HepG2 (cell line): ENCODE data around the gene RHBDF2. TPM values are rescaled to one million over a fixed set of nuclear protein-coding genes. Genes with fewer than 3 reads are reported as not detected.
A peak's percentile ranks its signal among the peaks of the same experiment; 100 is the strongest.

ENCODE experiments used
- AGO1 ChIP-seq: fragments of 200-400 bp; formaldehyde crosslinking; IDR thresholded peaks from 2 replicates; pipeline ENCODE4 v1.6.1; 2017; ENCODE audit warnings: mild to moderate bottlenecking, low read depth, low read length, moderate library complexity; ENCODE audit not compliant: poor library complexity, severe bottlenecking
- AGO2 ChIP-seq: fragments of 200-400 bp; formaldehyde crosslinking; optimal IDR thresholded peaks from 2 replicates; pipeline ENCODE3; 2017; ENCODE audit warnings: mild to moderate bottlenecking, low read depth, low read length, moderate library complexity
- ARNT2 ChIP-seq: sonication (generic); formaldehyde crosslinking; IDR thresholded peaks from 2 replicates; pipeline ENCODE4 v1.8.0; 2022; ENCODE audit warnings: mild to moderate bottlenecking, low read depth, missing genetic modification reagents, moderate library complexity
- BHLHE40 ChIP-seq: IDR thresholded peaks from 2 replicates; pipeline ENCODE4 v1.6.1; 2011; ENCODE audit warnings: low read length, improper control_type of control experiment
- CCDC6 ChIP-seq: sonication (generic); formaldehyde crosslinking; IDR thresholded peaks from 2 replicates; pipeline ENCODE4 v1.8.1; 2022; ENCODE audit warnings: mild to moderate bottlenecking, missing genetic modification reagents, moderate library complexity
- FOXK2 ChIP-seq: fragments of 450-650 bp; IDR thresholded peaks from 2 replicates; pipeline ENCODE4 v1.6.1; 2016
- GMEB1 ChIP-seq: sonication (generic); formaldehyde crosslinking; IDR thresholded peaks from 2 replicates; pipeline ENCODE4 v1.5.1; 2020; ENCODE audit warnings: missing genetic modification reagents, mild to moderate bottlenecking, borderline replicate concordance
- KDM3A ChIP-seq: IDR thresholded peaks from 2 replicates; pipeline ENCODE4 v1.6.1; 2018; ENCODE audit warnings: low read depth, missing compliant biosample characterization
- NFRKB ChIP-seq: fragments of 450-650 bp; IDR thresholded peaks from 2 replicates; pipeline ENCODE4 v1.6.1; 2017
- PHF8 ChIP-seq: sonication (generic); formaldehyde crosslinking; IDR thresholded peaks from 2 replicates; pipeline ENCODE4 v1.5.0; 2020; ENCODE audit warnings: missing genetic modification reagents
- SALL2 ChIP-seq: sonication (generic); formaldehyde crosslinking; IDR thresholded peaks from 2 replicates; pipeline ENCODE4 v1.8.1; 2023; ENCODE audit warnings: mild to moderate bottlenecking, missing genetic modification reagents, inconsistent platforms
- SNAPC5 ChIP-seq: sonication (generic); formaldehyde crosslinking; IDR thresholded peaks from 2 replicates; pipeline ENCODE4 v1.8.1; 2023; ENCODE audit warnings: mild to moderate bottlenecking, missing genetic modification reagents, borderline replicate concordance
- TCF7L2 ChIP-seq: IDR thresholded peaks from 2 replicates; pipeline ENCODE4 v1.6.1; 2011; ENCODE audit warnings: mild to moderate bottlenecking, low read depth, low read length, moderate library complexity
- TEAD3 ChIP-seq: optimal IDR thresholded peaks from 2 replicates; pipeline ENCODE3; 2016; ENCODE audit warnings: borderline replicate concordance
- TSC22D2 ChIP-seq: sonication (generic); formaldehyde crosslinking; IDR thresholded peaks from 2 replicates; pipeline ENCODE4 v1.5.1; 2020; ENCODE audit warnings: missing genetic modification reagents, mild to moderate bottlenecking, borderline replicate concordance
- ZBTB20 ChIP-seq: sonication (generic); formaldehyde crosslinking; IDR thresholded peaks from 2 replicates; pipeline ENCODE4 v1.8.1; 2023; ENCODE audit warnings: missing genetic modification reagents, low read depth, mild to moderate bottlenecking, borderline replicate concordance
- ZC3H13 ChIP-seq: sonication (generic); formaldehyde crosslinking; IDR thresholded peaks from 2 replicates; pipeline ENCODE4 v1.8.1; 2023; ENCODE audit warnings: mild to moderate bottlenecking, missing genetic modification reagents, moderate library complexity
- ZFYVE20 ChIP-seq: sonication (generic); formaldehyde crosslinking; IDR thresholded peaks from 2 replicates; pipeline ENCODE4 v1.8.0; 2023; ENCODE audit warnings: low read depth, mild to moderate bottlenecking, moderate library complexity, missing genetic modification reagents, borderline replicate concordance
- ZNF235 ChIP-seq: sonication (generic); formaldehyde crosslinking; IDR thresholded peaks from 2 replicates; pipeline ENCODE4 v1.8.1; 2023; ENCODE audit warnings: mild to moderate bottlenecking, missing genetic modification reagents, borderline replicate concordance
- ZNF296 ChIP-seq: sonication (generic); formaldehyde crosslinking; conservative IDR thresholded peaks from 2 replicates; pipeline ENCODE4 v1.5.0; 2020; ENCODE audit warnings: mild to moderate bottlenecking, missing genetic modification reagents
- ZNF639 ChIP-seq: conservative IDR thresholded peaks from 2 replicates; pipeline ENCODE4 v1.6.1; 2018; ENCODE audit warnings: missing genetic modification reagents
- ZNF776 ChIP-seq: sonication (generic); formaldehyde crosslinking; IDR thresholded peaks from 2 replicates; pipeline ENCODE4 v1.4.0; 2020; ENCODE audit warnings: mild to moderate bottlenecking, missing genetic modification reagents
- ZNF792 ChIP-seq: IDR thresholded peaks from 2 replicates; pipeline ENCODE4 v1.6.1; 2016
- ZSCAN21 ChIP-seq: sonication (generic); formaldehyde crosslinking; IDR thresholded peaks from 2 replicates; pipeline ENCODE4 v1.8.0; 2022; ENCODE audit warnings: mild to moderate bottlenecking, missing genetic modification reagents, moderate library complexity, borderline replicate concordance
- polyA plus RNA-seq, 8 experiments: library from polyadenylated mRNA; depleted of rRNA in 3 of 8; stranded (reverse) in 7 of 8; unstranded in 1 of 8; fragments of >200 nt; fragmentation: Illumina TruSeq in 4 of 8; extraction: Trizol in 4 of 8; gene quantifications; 2 replicates each; pipeline versions ENCODE4 v1.2.1 to v1.2.3, GENCODE V29; 2011 to 2016; ENCODE audit warnings: low read depth in 4 of 8, missing spikeins in 1 of 8, mixed read lengths in 1 of 8; ENCODE audit not compliant: insufficient read depth in 1 of 8
- total RNA-seq, 5 experiments: library from RNA; depleted of rRNA; stranded (reverse); fragments of >200 nt; fragmentation: Illumina TruSeq; extraction: Trizol; gene quantifications; 2 replicates each; pipeline ENCODE4 v1.2.3, GENCODE V29; 2016; ENCODE audit warnings: low read depth in 1 of 5
- TF ChIP-seq, protein P1 (sequence below): IDR thresholded peaks from 2 replicates; pipeline ENCODE4 v1.6.1; 2016; ENCODE audit warnings: missing compliant biosample characterization, missing genetic modification reagents, borderline replicate concordance
- TF ChIP-seq, protein P2 (sequence below): IDR thresholded peaks from 2 replicates; pipeline ENCODE4 v1.6.1; 2016

Gene RHBDF2
- total and polyA plus RNA-seq, 2 of the 13 experiments (the other 11 are each of a cell fraction or from before 2014, with no cell fraction given): 7.8 to 24.2 TPM

GRCh38 chr17:76469076-76469990 lies 31.9 kb downstream of the RHBDF2 start (continued):
- no peak for TF ChIP-seq ZFYVE20 (CRISPR knock-in tag)
- TF ChIP-seq, protein P1, sequence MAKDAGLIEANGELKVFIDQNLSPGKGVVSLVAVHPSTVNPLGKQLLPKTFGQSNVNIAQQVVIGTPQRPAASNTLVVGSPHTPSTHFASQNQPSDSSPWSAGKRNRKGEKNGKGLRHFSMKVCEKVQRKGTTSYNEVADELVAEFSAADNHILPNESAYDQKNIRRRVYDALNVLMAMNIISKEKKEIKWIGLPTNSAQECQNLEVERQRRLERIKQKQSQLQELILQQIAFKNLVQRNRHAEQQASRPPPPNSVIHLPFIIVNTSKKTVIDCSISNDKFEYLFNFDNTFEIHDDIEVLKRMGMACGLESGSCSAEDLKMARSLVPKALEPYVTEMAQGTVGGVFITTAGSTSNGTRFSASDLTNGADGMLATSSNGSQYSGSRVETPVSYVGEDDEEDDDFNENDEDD: no peak
- TF ChIP-seq ZBTB20 (CRISPR knock-in tag): no peak
- TF ChIP-seq ZNF235 (CRISPR knock-in tag): no peak
- TF ChIP-seq TCF7L2: no peak
- TF ChIP-seq ZNF792 (CRISPR knock-in tag): no peak
- TF ChIP-seq ARNT2: no peak
- no peak for TF ChIP-seq SALL2 (CRISPR knock-in tag)
- TF ChIP-seq GMEB1 (CRISPR knock-in tag): no peak
- TF ChIP-seq ZNF776: 0 out of 2 replicates have a peak, but pooled peaks have one; percentile 33
- peak; percentile 60 for TF ChIP-seq AGO2
- TF ChIP-seq AGO1: peak; percentile 57
- TF ChIP-seq ZSCAN21: no peak
- no peak for TF ChIP-seq SNAPC5 (CRISPR knock-in tag)
- TF ChIP-seq FOXK2: no peak
- TF ChIP-seq PHF8 (CRISPR knock-in tag): no peak
- TF ChIP-seq KDM3A (CRISPR knock-in tag): no peak
- TF ChIP-seq ZC3H13 (CRISPR knock-in tag): no peak; the same call in 1 of the 2 replicates
- TF ChIP-seq, protein P2, sequence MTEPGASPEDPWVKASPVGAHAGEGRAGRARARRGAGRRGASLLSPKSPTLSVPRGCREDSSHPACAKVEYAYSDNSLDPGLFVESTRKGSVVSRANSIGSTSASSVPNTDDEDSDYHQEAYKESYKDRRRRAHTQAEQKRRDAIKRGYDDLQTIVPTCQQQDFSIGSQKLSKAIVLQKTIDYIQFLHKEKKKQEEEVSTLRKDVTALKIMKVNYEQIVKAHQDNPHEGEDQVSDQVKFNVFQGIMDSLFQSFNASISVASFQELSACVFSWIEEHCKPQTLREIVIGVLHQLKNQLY (CRISPR knock-in tag): no peak
- TF ChIP-seq ZNF639: no peak
- TF ChIP-seq NFRKB: no peak
- TF ChIP-seq ZNF296: no peak
- no peak for TF ChIP-seq TSC22D2
- TF ChIP-seq CCDC6 (CRISPR knock-in tag): no peak
- TF ChIP-seq TEAD3: no peak
- no peak for TF ChIP-seq BHLHE40
